HUES64 (cell line): ENCODE results near the gene ALG11.
"Not testable (repeated sequence)": the region's sequence is repeated elsewhere in the genome, so short reads cannot be mapped to it uniquely, and the experiment has no call there.

ENCODE experiments used
- H3K27ac ChIP-seq: 2 replicates; pipeline ENCODE4 v1.7.0; 2013; ENCODE audit warnings: low read depth, low read length, inconsistent platforms
- H3K27me3 ChIP-seq: 2 replicates; pipeline ENCODE4 v1.6.1; 2013; ENCODE audit warnings: mild to moderate bottlenecking, low read length; ENCODE audit not compliant: insufficient read depth
- H3K36me3 ChIP-seq: 2 replicates; pipeline ENCODE4 v1.6.1; 2013; ENCODE audit warnings: mild to moderate bottlenecking, low read length; ENCODE audit not compliant: insufficient read depth
- H3K4me1 ChIP-seq: 2 replicates; pipeline ENCODE4 v1.6.1; 2013; ENCODE audit warnings: mild to moderate bottlenecking, low read length, moderate library complexity; ENCODE audit not compliant: insufficient read depth
- H3K4me3 ChIP-seq: 2 replicates; pipeline ENCODE4 v1.5.1; 2013; ENCODE audit warnings: mild to moderate bottlenecking, low read length, moderate library complexity
- H3K9ac ChIP-seq: 2 replicates; pipeline ENCODE4 v1.6.1; 2013; ENCODE audit warnings: mild to moderate bottlenecking, low read depth, low read length
- H3K9me3 ChIP-seq: 2 replicates; pipeline ENCODE4 v1.6.1; 2013; ENCODE audit warnings: low read depth, low read length; ENCODE audit not compliant: insufficient read depth
- WGBS: fragments of 150-250, 120-280 bp; methylation state at CpG from one replicate; pipeline ENCODE4 v1.1.7; 2013; ENCODE audit warnings: missing lambda C conversion rate; 5-methylcytosine and 5-hydroxymethylcytosine counted together

ALG11 gene

GRCh38 chr13:51980908-51981307 lies 31.3 kb upstream of the ALG11 start:
- Histone ChIP-seq H3K27me3 (no peaks in the 10 kb centered on the region), H3K9me3 (no peaks in the 10 kb centered on the region), H3K27ac (no peak overlapping the region), H3K4me1 (no peaks in the 10 kb centered on the region; the same call in 1 of the 2 replicates), H3K36me3 (no peaks in the 10 kb centered on the region), H3K9ac (no peak overlapping the region), H3K4me3 (no peak overlapping the region)
- 0% methylated on average over 1 of the region's 4 CpGs for WGBS

DNA sequence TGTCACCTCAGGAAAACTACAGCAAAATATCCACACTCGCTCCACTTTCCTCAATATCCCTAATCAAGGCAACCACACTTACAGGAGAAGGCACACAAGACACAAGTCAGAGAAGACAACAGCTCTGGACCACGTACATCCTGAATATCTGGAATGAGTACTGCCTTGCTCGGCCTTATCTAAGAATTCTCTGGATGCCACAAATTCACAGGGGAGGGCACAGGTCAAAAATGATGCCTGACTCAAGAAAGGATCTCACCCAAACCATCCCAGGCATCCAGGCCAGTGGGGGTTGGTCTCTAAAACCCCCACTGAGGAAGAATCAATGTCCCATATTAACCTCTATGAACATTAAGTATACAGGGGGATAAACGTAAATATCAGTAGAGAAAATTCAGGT lies 30.8 kb upstream of the ALG11 start:
- WGBS: 82% methylated on average over 3 of the region's 4 CpGs
- no peaks in the 10 kb centered on the region; the same call in 1 of the 2 replicates for H3K4me1 ChIP-seq
- no peaks in the 10 kb centered on the region for H3K9me3 ChIP-seq
- no peaks in the 10 kb centered on the region for H3K36me3 ChIP-seq
- H3K27ac ChIP-seq: no peak overlapping the region
- H3K4me3 ChIP-seq: no peak overlapping the region
- no peak overlapping the region for H3K9ac ChIP-seq
- H3K27me3 ChIP-seq: no peaks in the 10 kb centered on the region

- H3K36me3 ChIP-seq, H3K9ac ChIP-seq, H3K4me3 ChIP-seq, H3K9me3 ChIP-seq, H3K27ac ChIP-seq, H3K27me3 ChIP-seq, H3K4me1 ChIP-seq: not testable (repeated sequence)
- WGBS: 90% methylated on average over 3 of the region's 3 CpGs
Measured at GRCh38 chr13:51983292-51983691, 28.9 kb upstream of the ALG11 start.

- WGBS: 95% methylated on average over 4 of the region's 4 CpGs
- not testable (repeated sequence) for H3K9me3 ChIP-seq, H3K4me3 ChIP-seq, H3K4me1 ChIP-seq, H3K27me3 ChIP-seq, H3K36me3 ChIP-seq, H3K9ac ChIP-seq, H3K27ac ChIP-seq
Measured at GRCh38 chr13:51984904-51985303, 27.3 kb upstream of the ALG11 start.

- Histone ChIP-seq H3K27me3 (no peaks in the 10 kb centered on the region), H3K36me3 (no peaks in the 10 kb centered on the region), H3K4me3 (no peak overlapping the region), H3K4me1 (no peaks in the 10 kb centered on the region), H3K9ac (no peak overlapping the region), H3K9me3 (no peaks in the 10 kb centered on the region), H3K27ac (no peak overlapping the region)
- 100% methylated on average over 1 of the region's 3 CpGs for WGBS
Measured at GRCh38 chr13:51988988-51989618, 23.1 kb upstream of the ALG11 start.

DNA sequence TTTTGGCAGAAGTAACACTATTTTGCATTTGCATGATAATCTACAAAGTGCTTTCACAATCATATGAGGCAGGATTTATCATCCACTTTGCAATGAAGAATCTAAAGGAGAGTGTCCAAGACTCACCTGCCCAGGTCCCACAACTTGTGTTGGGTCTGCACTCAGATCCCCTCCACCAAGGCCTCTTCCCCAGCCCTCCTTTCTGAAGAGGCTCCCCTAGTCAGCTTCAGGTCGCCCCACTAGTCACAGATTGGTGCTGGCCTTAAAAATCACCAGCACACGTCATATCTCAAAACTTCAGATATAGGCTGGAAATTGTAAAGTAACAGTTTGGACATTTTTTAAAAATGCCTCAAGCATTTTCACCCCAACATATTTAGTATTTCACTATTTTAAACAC lies 18.5 kb upstream of the ALG11 start:
- Histone ChIP-seq H3K9ac (no peak overlapping the region), H3K36me3 (no peaks in the 10 kb centered on the region), H3K4me3 (no peak overlapping the region), H3K4me1 (peaks cover 12% of the 10 kb centered on the region; the same call in 1 of the 2 replicates), H3K27ac (no peak overlapping the region), H3K27me3 (no peaks in the 10 kb centered on the region), H3K9me3 (no peaks in the 10 kb centered on the region)
- WGBS: 94% methylated on average over 2 of the region's 2 CpGs

DNA sequence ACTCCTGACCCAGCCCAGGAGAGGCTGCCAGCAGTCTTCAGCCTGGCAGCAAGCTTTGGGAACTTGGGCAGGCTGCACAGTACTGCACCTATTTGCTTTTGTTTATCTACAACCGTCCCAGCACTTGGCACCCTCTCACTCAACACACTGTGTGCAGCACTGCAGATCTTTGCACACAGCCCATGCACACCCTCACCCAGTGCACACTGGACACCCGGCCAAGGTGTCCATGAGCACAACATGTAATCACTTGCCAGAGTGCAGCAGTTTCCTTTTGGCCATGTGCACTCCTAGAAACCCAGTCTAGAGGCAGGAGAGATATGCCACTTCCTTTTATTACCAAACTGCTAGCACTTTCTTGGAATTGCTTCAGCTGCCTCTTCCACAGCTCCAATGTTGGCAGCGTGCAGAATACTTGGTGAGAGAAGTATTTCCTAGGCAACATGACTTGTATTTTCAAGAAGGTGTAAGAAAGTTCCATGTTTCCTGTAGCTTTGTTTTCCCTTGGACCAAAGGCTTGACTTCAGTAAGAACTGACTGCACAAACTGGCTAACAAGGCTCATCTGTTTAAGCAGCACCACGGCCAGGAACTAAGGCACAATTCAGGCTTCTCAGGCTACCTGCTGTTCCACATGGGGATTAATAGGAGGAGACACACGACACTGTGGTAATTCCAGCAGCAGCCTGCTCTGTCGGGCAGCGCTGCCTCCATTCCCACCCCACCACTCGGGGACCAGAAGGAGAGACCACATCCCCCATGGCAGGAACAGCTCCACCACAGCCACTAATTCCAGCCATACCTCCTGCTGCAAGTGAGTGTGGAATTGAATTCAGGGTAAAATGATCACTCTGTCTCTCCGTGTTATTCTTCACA lies 16.3 kb upstream of the ALG11 start:
- Histone ChIP-seq H3K27ac (no peak overlapping the region), H3K4me3 (no peak overlapping the region), H3K36me3 (no peaks in the 10 kb centered on the region), H3K9me3 (no peaks in the 10 kb centered on the region), H3K27me3 (no peaks in the 10 kb centered on the region), H3K9ac (no peak overlapping the region), H3K4me1 (peaks cover 21% of the 10 kb centered on the region; the same call in 1 of the 2 replicates)
- 74% methylated on average over 9 of the region's 9 CpGs for WGBS

DNA sequence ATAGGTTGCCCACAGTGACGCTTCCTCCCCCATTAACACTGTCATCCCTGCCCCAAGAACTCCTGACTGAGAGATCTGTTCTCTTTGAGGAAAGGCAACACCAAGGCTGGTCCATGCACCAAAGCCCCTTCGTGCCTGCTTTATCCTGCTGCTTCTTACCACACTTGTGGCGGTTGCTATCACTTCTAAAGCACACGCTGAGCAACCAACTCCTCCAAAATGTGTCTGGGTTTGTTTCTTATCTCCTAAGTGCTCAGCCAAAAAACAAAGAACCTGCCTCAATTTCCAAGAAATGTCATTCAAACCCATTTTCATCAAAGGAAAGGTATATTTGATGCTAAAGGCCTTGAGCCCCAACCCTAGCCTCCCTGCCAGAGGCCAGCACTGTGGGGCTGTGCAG lies 15.6 kb upstream of the ALG11 start:
- no peak overlapping the region for H3K4me3 ChIP-seq
- WGBS: 89% methylated on average over 4 of the region's 4 CpGs
- peaks cover 24% of the 10 kb centered on the region for H3K4me1 ChIP-seq
- H3K36me3 ChIP-seq: no peaks in the 10 kb centered on the region
- H3K9me3 ChIP-seq: no peaks in the 10 kb centered on the region
- no peaks in the 10 kb centered on the region for H3K27me3 ChIP-seq
- no peak overlapping the region for H3K27ac ChIP-seq
- no peak overlapping the region for H3K9ac ChIP-seq

DNA sequence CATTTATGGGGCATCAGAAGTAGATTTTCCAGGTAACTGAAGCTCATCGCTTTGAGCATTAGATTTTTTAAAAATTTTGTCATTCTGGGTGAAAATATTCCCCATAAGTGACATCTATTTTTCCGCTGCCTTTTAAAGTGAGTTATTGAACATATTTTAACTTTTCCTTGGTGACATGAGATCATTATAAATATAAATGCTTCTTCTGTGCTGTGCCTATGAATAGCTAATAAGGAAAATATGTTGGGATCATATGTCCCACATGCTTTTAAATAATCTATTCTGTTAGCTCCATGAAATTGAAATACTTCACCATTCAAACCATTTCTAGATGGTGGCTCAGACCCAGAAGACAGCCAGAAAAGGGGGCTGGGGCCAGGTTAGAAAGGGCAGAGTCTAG lies 15.0 kb upstream of the ALG11 start:
- 88% methylated on average over 1 of the region's 2 CpGs for WGBS
- no peak overlapping the region for H3K27ac ChIP-seq
- no peaks in the 10 kb centered on the region for H3K27me3 ChIP-seq
- peaks cover 24% of the 10 kb centered on the region for H3K4me1 ChIP-seq
- H3K36me3 ChIP-seq: no peaks in the 10 kb centered on the region
- H3K9me3 ChIP-seq: no peaks in the 10 kb centered on the region
- no peak overlapping the region for H3K9ac ChIP-seq
- no peak overlapping the region for H3K4me3 ChIP-seq

DNA sequence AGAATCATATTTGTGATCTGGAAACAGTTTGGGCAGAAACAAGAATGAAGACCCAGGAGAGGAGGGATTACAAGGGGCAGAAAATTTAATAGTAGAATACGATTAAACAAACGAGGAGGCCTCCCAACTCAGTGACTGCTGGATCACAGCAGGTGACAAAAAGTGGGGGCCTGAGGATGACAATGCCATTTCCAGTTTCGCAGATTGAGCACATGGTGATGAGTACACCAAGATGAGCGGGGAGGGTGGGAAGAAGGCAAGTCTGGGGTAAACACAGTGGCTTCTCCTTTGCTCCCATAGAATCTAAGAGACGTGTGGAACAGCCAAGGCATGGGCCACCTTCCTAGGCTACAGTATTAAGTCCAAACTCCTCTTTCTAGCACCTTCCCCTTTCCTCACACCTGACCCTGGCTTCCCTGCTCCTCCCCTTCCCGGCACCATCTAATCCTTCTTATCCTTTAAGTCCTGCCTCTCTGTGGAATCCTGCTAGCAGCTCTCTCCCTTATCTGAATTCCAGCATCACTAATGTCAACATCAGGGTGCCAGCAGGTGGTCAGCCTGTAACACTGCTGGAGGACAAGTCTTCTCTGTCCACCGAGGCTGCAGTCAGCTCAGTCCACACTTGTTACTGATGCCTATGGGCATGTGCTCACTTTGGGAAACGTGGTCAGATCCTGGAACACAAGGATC lies 14.4 kb upstream of the ALG11 start:
- Histone ChIP-seq H3K27ac (no peak overlapping the region), H3K9ac (no peak overlapping the region), H3K4me1 (peaks cover 24% of the 10 kb centered on the region), H3K36me3 (no peaks in the 10 kb centered on the region), H3K27me3 (no peaks in the 10 kb centered on the region), H3K9me3 (no peaks in the 10 kb centered on the region), H3K4me3 (no peak overlapping the region)
- 63% methylated on average over 8 of the region's 8 CpGs for WGBS
